K562 (cell line): ENCODE measurements around the gene GRK3. TPM values are rescaled to one million over a fixed set of nuclear protein-coding genes. Genes with fewer than 3 reads are reported as not detected.

Experiments
- ATAC-seq: fragments of 200-7000 bp; cut with Tn5 transposase; 3 replicates; pipeline ENCODE4 v1.9.1; 2020; ENCODE audit warnings: moderate library complexity
- BruUV-seq: library from RNA; stranded (reverse); fragments of 400-500 nt; replicated peaks from 2 replicates; lab custom pipeline; 2021; lab: Mats Ljungman, UMichigan
- CTCF ChIA-PET: fragments of 300-600 bp; formaldehyde crosslinking; extraction: SDS; loops from one replicate; lab custom pipeline; 2021; ENCODE audit warnings: low intra/inter-chr PET ratio; lab: Yijun Ruan, JAX
- POLR2A ChIA-PET: fragments of 300-600, 350-650 bp; sonication (Branson Sonifier 250); formaldehyde crosslinking; extraction: SDS; loops from one replicate; lab custom pipeline; 2021; ENCODE audit warnings: antibody characterized with exemption, inconsistent platforms; lab: Yijun Ruan, JAX
- DNase-seq, 4 experiments: peaks; one replicate each; pipeline versions ENCODE4 v3.0.0 to v3.0.0-alpha.2; 2011 to 2018; ENCODE audit warnings: low spot score in 3 of 4, mixed read lengths in 3 of 4; ENCODE audit errors: extremely low read depth in 1 of 4
- FAIRE-seq: peaks from 2 replicates; lab custom pipeline; 2011; peaks lifted over from hg19 to GRCh38; lab: Jason Lieb, UNC
- H2AFZ ChIP-seq: 2 replicates; pipeline ENCODE4 v1.6.0; 2011; ENCODE audit warnings: low read depth, low read length, control low read depth, inconsistent platforms
- H3K27ac ChIP-seq: fragments of 200-600 bp; 3 replicates; pipeline ENCODE4 v1.8.0; 2011; ENCODE audit warnings: low read depth, mild to moderate bottlenecking, control low read depth, inconsistent platforms, low read length, moderate library complexity, mixed read lengths; ENCODE audit errors: extremely low read depth
- H3K27me3 ChIP-seq, 2 experiments: fragments of 300-600 bp in 1 of 2; 2 replicates in 1 of 2; 3 replicates in 1 of 2; pipeline versions ENCODE4 v1.6.0 to v1.8.0; 2011; ENCODE audit warnings: inconsistent platforms in 2 of 2, low read length in 2 of 2, mild to moderate bottlenecking in 1 of 2, mixed read lengths in 1 of 2, moderate library complexity in 1 of 2; ENCODE audit not compliant: control insufficient read depth in 2 of 2, insufficient read depth in 2 of 2
- H3K36me3 ChIP-seq: fragments of 300-600 bp; 3 replicates; pipeline ENCODE4 v1.8.0; 2011; ENCODE audit warnings: mild to moderate bottlenecking, low read length, inconsistent platforms; ENCODE audit not compliant: control insufficient read depth, insufficient read depth
- H3K4me1 ChIP-seq, 2 experiments: fragments of 200-600 bp in 1 of 2; replicated peaks in 1 of 2; 2 replicates in 1 of 2; 3 replicates in 1 of 2; pipeline versions ENCODE4 v1.5.1 to v1.8.0; 2011; ENCODE audit warnings: inconsistent platforms in 2 of 2, low read length in 2 of 2, mild to moderate bottlenecking in 1 of 2, mixed read lengths in 1 of 2, moderate library complexity in 1 of 2; ENCODE audit not compliant: control insufficient read depth in 2 of 2, insufficient read depth in 2 of 2
- H3K4me2 ChIP-seq: 2 replicates; pipeline ENCODE4 v1.6.1; 2011; ENCODE audit warnings: low read length, control low read depth, inconsistent platforms, mixed read lengths; ENCODE audit not compliant: insufficient read depth
- H3K4me3 ChIP-seq: fragments of 200-600 bp; sonication (generic), shearing (Covaris generic); 2 replicates; pipeline ENCODE4 v1.5.1; 2016; ENCODE audit warnings: control low read depth, inconsistent platforms
- H3K79me2 ChIP-seq: fragments of 200-600 bp; 3 replicates; pipeline ENCODE4 v1.8.0; 2011; ENCODE audit warnings: low read length, inconsistent platforms; ENCODE audit not compliant: control insufficient read depth, insufficient read depth
- H3K9ac ChIP-seq, 2 experiments: 2 replicates each; pipeline versions ENCODE4 v1.6.0 to v1.6.1; 2011; ENCODE audit warnings: low read depth in 2 of 2, low read length in 2 of 2, control low read depth in 1 of 2, inconsistent platforms in 1 of 2, mild to moderate bottlenecking in 1 of 2, mixed read lengths in 1 of 2; ENCODE audit not compliant: insufficient read depth in 1 of 2
- H3K9me1 ChIP-seq: one replicate; pipeline ENCODE4 v1.6.0; 2011; ENCODE audit warnings: inconsistent platforms, mild to moderate bottlenecking, low read length, moderate library complexity; ENCODE audit not compliant: control insufficient read depth, insufficient read depth
- H3K9me3 ChIP-seq: replicated peaks from 2 replicates; pipeline ENCODE4 v1.5.1; 2011; ENCODE audit warnings: low read depth, low read length, inconsistent platforms; ENCODE audit not compliant: control insufficient read depth, insufficient read depth
- H4K20me1 ChIP-seq: replicated peaks from 2 replicates; pipeline ENCODE4 v1.6.1; 2011; ENCODE audit warnings: low read length, inconsistent platforms, mixed read lengths; ENCODE audit not compliant: control insufficient read depth, insufficient read depth
- CHD1 ChIP-seq: fragments of 200-600 bp; sonication (generic); IDR thresholded peaks from one replicate; pipeline ENCODE4 v1.6.1; 2012; ENCODE audit warnings: mild to moderate bottlenecking, moderate library complexity, low read length, inconsistent platforms
- DIDO1 ChIP-seq: fragments of 450-650 bp; IDR thresholded peaks from 2 replicates; pipeline ENCODE4 v1.6.1; 2016; ENCODE audit warnings: low read depth, missing biosample characterization, missing genetic modification characterization
- DPF2 ChIP-seq: fragments of 450-650 bp; IDR thresholded peaks from 2 replicates; pipeline ENCODE4 v1.6.1; 2016
- NFE2 ChIP-seq: IDR thresholded peaks from 2 replicates; pipeline ENCODE4 v1.6.1; 2014; ENCODE audit warnings: antibody characterized with exemption, low read depth
- PURB ChIP-seq: sonication (generic); formaldehyde crosslinking; IDR thresholded peaks from 2 replicates; pipeline ENCODE4 v1.9.0; 2021; ENCODE audit warnings: low read depth, mild to moderate bottlenecking, missing genetic modification reagents
- RNF2 ChIP-seq: sonication (generic); IDR thresholded peaks from 2 replicates; pipeline ENCODE4 v1.6.1; 2016
- SLC30A9 ChIP-seq: fragments of 250-450 bp; sonication (Bioruptor Pico); IDR thresholded peaks from 2 replicates; pipeline ENCODE4 v1.8.0; 2022; ENCODE audit warnings: mild to moderate bottlenecking, moderate library complexity
- SREBF1 ChIP-seq: fragments of 150-350 bp; IDR thresholded peaks from 2 replicates; pipeline ENCODE4 v1.6.1; 2014; ENCODE audit warnings: antibody characterized with exemption, low read depth, low read length, borderline replicate concordance
- U2AF1 ChIP-seq: fragments of 200-400 bp; formaldehyde crosslinking; optimal IDR thresholded peaks from 2 replicates; pipeline ENCODE3; 2017; ENCODE audit warnings: mild to moderate bottlenecking, low read depth, low read length, moderate library complexity
- ZNF780A ChIP-seq: fragments of 250-450 bp; sonication (Bioruptor Pico); IDR thresholded peaks from 2 replicates; pipeline ENCODE4 v1.5.0; 2021; ENCODE audit warnings: mild to moderate bottlenecking
- WGBS: fragments of 100-300 bp; shearing (Covaris generic); methylation state at CpG from one replicate; pipeline ENCODE4 v1.1.6; 2016; ENCODE audit warnings: low coverage, mixed read lengths; ENCODE audit not compliant: insufficient coverage; ENCODE audit errors: missing lambda C conversion rate; 5-methylcytosine and 5-hydroxymethylcytosine counted together
- in situ Hi-C: fragments of 300-500 bp; cut with MboI; formaldehyde crosslinking; loops from 4 replicates; pipeline ENCODE4 v1.15.0; 2018; ENCODE audit warnings: inconsistent platforms, mixed read lengths
- intact Hi-C: fragments of 100-400 bp; cut with micrococcal nuclease; formaldehyde crosslinking; loops from 2 replicates; pipeline ENCODE4 v1.14.2; 2022
- polyA plus RNA-seq, 8 experiments: library from polyadenylated mRNA; depleted of rRNA in 4 of 8; stranded (reverse) in 5 of 8; unstranded in 3 of 8; fragments of >200 nt; fragmentation: Nextera tagmentation in 2 of 8; fragmentation: Illumina TruSeq in 1 of 8; extraction: Ambion mirVana in 2 of 8; extraction: Trizol in 1 of 8; gene quantifications; 2 replicates each; pipeline versions ENCODE4 v1.2.1 to v1.2.3, GENCODE V29; 2011 to 2014; ENCODE audit warnings: inconsistent platforms in 1 of 8, missing spikeins in 1 of 8
- total RNA-seq, 7 experiments: library from RNA; depleted of rRNA in 6 of 7; stranded (reverse); fragments of >200 nt in 6 of 7; fragmentation: Illumina TruSeq in 2 of 7; extraction: Trizol in 2 of 7; gene quantifications; 2 replicates each; pipeline versions ENCODE4 v1.2.1 to v1.2.3, GENCODE V29; 2011 to 2021; ENCODE audit warnings: low replicate concordance in 1 of 7
- TF ChIP-seq, protein P1 (sequence below): fragments of 450-650 bp; formaldehyde crosslinking; IDR thresholded peaks from 2 replicates; pipeline ENCODE4 v1.4.0; 2022; ENCODE audit warnings: missing genetic modification characterization
- TF ChIP-seq, protein P2 (sequence below): sonication (generic); formaldehyde crosslinking; IDR thresholded peaks from 2 replicates; pipeline ENCODE4 v1.8.0; 2022; ENCODE audit warnings: missing genetic modification reagents, mild to moderate bottlenecking, borderline replicate concordance
- TF ChIP-seq, protein P3 (sequence below): IDR thresholded peaks from 2 replicates; pipeline ENCODE4 v1.6.1; 2016; ENCODE audit warnings: missing genetic modification characterization, missing compliant biosample characterization

The GRK3 gene
- total and polyA plus RNA-seq, 9 of the 15 experiments (the other 6 are each of a cell fraction or from before 2014, with no cell fraction given): 1.4 to 7.6 (median 3.6) TPM

DNA sequence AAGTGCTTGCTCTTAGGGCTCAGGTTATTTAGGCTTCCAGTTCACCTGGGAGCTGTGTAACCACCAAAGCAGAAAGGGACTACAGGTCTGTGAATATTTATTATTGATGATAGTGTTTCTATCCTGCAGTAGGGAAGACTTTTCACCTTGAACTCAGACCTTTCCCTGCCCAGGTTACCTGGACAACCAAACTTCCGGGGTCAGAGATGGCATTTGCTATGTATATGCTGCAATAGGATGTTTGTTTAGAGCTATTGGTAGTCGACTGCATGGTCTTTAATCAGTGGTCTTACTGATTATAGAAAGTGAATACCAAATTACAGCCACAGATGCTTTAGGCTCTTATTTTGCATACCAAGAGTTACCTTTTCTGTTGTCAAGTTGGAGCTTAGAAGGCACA, 94.9 kb downstream of the GRK3 start:
- no peak for TF ChIP-seq U2AF1
- TF ChIP-seq SLC30A9 (CRISPR knock-in tag): no peak
- TF ChIP-seq PURB (CRISPR knock-in tag): no peak
- TF ChIP-seq DIDO1 (tag): no peak
- TF ChIP-seq, all 486 proteins: peak for 0
- Histone ChIP-seq H3K9ac (no peak overlapping the region), H3K4me3 (no peak overlapping the region), H3K27ac (no peak overlapping the region), H3K79me2 (no peaks in the 10 kb centered on the region), H3K27me3 (no peaks in the 10 kb centered on the region), H3K4me1 (no peaks in the 10 kb centered on the region; a peak in 1 of 5 replicates), H2AFZ (no peak overlapping the region), H4K20me1 (no peaks in the 10 kb centered on the region), H3K36me3 (no peaks in the 10 kb centered on the region), H3K9me3 (no peaks in the 10 kb centered on the region), H3K9me1 (no peaks in the 10 kb centered on the region), H3K4me2 (no peak overlapping the region)
- intact Hi-C loops (no loop called here), in situ Hi-C loops (no loop called here)
- 5% methylated on average over 2 of the region's 2 CpGs for WGBS
- no TSS peak for BruUV-seq
- FAIRE-seq (no peak), ATAC-seq (no peak), DNase-seq (no peak)
- ChIA-PET CTCF (no interaction called here), POLR2A (no interaction called here)

DNA sequence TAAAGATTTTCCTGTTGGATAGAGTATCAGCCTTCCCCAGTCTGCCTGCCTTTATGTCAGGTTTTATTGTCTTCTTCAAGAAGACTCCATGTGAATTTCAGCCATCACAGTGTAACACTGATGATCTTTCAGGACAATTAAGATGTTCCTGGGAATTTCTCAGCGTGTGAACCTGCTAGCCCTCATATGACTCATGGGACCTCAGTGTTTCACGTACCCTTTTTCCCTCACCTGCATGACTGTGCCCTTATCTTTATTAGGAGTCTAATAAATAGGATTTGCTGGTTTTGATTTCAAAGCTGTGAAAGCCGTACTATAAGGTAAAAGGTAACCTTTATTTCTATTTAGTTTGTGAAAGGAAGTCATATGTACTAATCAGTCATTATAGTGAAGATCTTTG, 95.9 kb downstream of the GRK3 start:
- Histone ChIP-seq H3K79me2 (no peaks in the 10 kb centered on the region), H3K9me3 (no peaks in the 10 kb centered on the region), H3K4me2 (no peak overlapping the region), H3K27me3 (no peaks in the 10 kb centered on the region), H2AFZ (no peak overlapping the region), H3K4me1 (no peaks in the 10 kb centered on the region; a peak in 1 of 5 replicates), H3K27ac (no peak overlapping the region), H3K4me3 (no peak overlapping the region), H3K9ac (no peak overlapping the region), H3K36me3 (no peaks in the 10 kb centered on the region), H3K9me1 (no peaks in the 10 kb centered on the region), H4K20me1 (no peaks in the 10 kb centered on the region)
- ChIA-PET CTCF (no interaction called here), POLR2A (no interaction called here)
- in situ Hi-C loops (no loop called here), intact Hi-C loops (no loop called here)
- BruUV-seq: no TSS peak
- FAIRE-seq: no peak
- no peak for ATAC-seq
- WGBS: 6% methylated on average over 3 of the region's 3 CpGs
- no peak for DNase-seq
- TF ChIP-seq DPF2 (no peak), NFE2 (no peak), SREBF1 (no peak), ZNF780A (CRISPR knock-in tag) (no peak), CHD1 (no peak), RNF2 (no peak)
- TF ChIP-seq, protein P1, sequence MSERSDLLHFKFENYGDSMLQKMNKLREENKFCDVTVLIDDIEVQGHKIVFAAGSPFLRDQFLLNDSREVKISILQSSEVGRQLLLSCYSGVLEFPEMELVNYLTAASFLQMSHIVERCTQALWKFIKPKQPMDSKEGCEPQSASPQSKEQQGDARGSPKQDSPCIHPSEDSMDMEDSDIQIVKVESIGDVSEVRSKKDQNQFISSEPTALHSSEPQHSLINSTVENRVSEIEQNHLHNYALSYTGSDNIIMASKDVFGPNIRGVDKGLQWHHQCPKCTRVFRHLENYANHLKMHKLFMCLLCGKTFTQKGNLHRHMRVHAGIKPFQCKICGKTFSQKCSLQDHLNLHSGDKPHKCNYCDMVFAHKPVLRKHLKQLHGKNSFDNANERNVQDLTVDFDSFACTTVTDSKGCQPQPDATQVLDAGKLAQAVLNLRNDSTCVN (CRISPR knock-in tag): no peak
- TF ChIP-seq, protein P2, sequence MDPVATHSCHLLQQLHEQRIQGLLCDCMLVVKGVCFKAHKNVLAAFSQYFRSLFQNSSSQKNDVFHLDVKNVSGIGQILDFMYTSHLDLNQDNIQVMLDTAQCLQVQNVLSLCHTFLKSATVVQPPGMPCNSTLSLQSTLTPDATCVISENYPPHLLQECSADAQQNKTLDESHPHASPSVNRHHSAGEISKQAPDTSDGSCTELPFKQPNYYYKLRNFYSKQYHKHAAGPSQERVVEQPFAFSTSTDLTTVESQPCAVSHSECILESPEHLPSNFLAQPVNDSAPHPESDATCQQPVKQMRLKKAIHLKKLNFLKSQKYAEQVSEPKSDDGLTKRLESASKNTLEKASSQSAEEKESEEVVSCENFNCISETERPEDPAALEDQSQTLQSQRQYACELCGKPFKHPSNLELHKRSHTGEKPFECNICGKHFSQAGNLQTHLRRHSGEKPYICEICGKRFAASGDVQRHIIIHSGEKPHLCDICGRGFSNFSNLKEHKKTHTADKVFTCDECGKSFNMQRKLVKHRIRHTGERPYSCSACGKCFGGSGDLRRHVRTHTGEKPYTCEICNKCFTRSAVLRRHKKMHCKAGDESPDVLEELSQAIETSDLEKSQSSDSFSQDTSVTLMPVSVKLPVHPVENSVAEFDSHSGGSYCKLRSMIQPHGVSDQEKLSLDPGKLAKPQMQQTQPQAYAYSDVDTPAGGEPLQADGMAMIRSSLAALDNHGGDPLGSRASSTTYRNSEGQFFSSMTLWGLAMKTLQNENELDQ: no peak
- TF ChIP-seq, protein P3, sequence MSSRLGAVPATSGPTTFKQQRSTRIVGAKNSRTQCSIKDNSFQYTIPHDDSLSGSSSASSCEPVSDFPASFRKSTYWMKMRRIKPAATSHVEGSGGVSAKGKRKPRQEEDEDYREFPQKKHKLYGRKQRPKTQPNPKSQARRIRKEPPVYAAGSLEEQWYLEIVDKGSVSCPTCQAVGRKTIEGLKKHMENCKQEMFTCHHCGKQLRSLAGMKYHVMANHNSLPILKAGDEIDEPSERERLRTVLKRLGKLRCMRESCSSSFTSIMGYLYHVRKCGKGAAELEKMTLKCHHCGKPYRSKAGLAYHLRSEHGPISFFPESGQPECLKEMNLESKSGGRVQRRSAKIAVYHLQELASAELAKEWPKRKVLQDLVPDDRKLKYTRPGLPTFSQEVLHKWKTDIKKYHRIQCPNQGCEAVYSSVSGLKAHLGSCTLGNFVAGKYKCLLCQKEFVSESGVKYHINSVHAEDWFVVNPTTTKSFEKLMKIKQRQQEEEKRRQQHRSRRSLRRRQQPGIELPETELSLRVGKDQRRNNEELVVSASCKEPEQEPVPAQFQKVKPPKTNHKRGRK (tag): no peak
